ENCODE results near the gene RAB11A.
A peak's percentile ranks its signal among the peaks of the same experiment; 100 is the strongest.

The RAB11A gene

GRCh38 chr15:65824031-65824743 lies 45.1 kb upstream of the RAB11A start:
- H3K36me3 ChIP-seq (replicated peaks in 1 of 2; ENCODE audit: control insufficient read depth in 2 of 2, insufficient read depth in 2 of 2, low read length in 2 of 2), result no peaks in the 10 kb centered on the region
- H2AFZ ChIP-seq (ENCODE audit: low read length), result peak overlapping the region; percentile 16
- no peak overlapping the region for H2BK15ac ChIP-seq (ENCODE audit: low read length)
- H3K18ac ChIP-seq (ENCODE audit: low read length), result no peak overlapping the region
- no peak overlapping the region for H3K9ac ChIP-seq (ENCODE audit: low read depth, low read length, poor library complexity)
- H3K9me3 ChIP-seq (replicated peaks in 1 of 2; ENCODE audit: control insufficient read depth in 2 of 2, insufficient read depth in 1 of 2, low read depth in 1 of 2, low read length in 2 of 2), result no peaks in the 10 kb centered on the region
- no peak overlapping the region for H2BK5ac ChIP-seq (ENCODE audit: low read length)
- H4K8ac ChIP-seq (ENCODE audit: low read depth, low read length), result no peak overlapping the region
- no peak overlapping the region for H3K4me3 ChIP-seq (ENCODE audit: low read length in 2 of 2)
- H3K4ac ChIP-seq (ENCODE audit: low read length), result no peak overlapping the region
- H3K23ac ChIP-seq (ENCODE audit: low read depth, low read length, poor library complexity), result no peak overlapping the region
- WGBS, 2 donors (ENCODE audit: extremely low coverage in 2 of 2, insufficient read length in 2 of 2, insufficient replicate concordance in 1 of 2), result no CpG with 5 or more reads among the region's 7 CpGs
- H2AK5ac ChIP-seq (ENCODE audit: low read depth, low read length), result no peak overlapping the region
- no peak overlapping the region for H2BK120ac ChIP-seq (ENCODE audit: low read depth, low read length)
- H3K27me3 ChIP-seq (ENCODE audit: control insufficient read depth in 3 of 3, insufficient read depth in 3 of 3, low read depth in 1 of 3, low read length in 3 of 3), result no peaks in the 10 kb centered on the region
- no peaks in the 10 kb centered on the region for H3K79me1 ChIP-seq (ENCODE audit: low read depth, low read length)
- no peak overlapping the region for H4K91ac ChIP-seq (ENCODE audit: low read depth, low read length, poor library complexity)
- H3K14ac ChIP-seq (ENCODE audit: low read length), result no peak overlapping the region
- H3K27ac ChIP-seq (replicated peaks; ENCODE audit: low read length), result no peak overlapping the region
- DNase-seq (ENCODE audit: low spot score), result peak; percentile 39
- no peak overlapping the region for H2BK12ac ChIP-seq (ENCODE audit: low read length)
- no peaks in the 10 kb centered on the region for H3K4me1 ChIP-seq (ENCODE audit: control insufficient read depth in 2 of 2, insufficient read depth in 1 of 2, low read depth in 1 of 2, low read length in 2 of 2)
- no peak overlapping the region for H3K4me2 ChIP-seq (ENCODE audit: insufficient read depth, low read length, poor library complexity, severe bottlenecking)

GRCh38 chr15:65824941-65825544 lies 44.2 kb upstream of the RAB11A start:
- H3K79me1 ChIP-seq (ENCODE audit: low read depth, low read length), result no peaks in the 10 kb centered on the region
- no peak overlapping the region for H4K91ac ChIP-seq (ENCODE audit: low read depth, low read length, poor library complexity)
- DNase-seq (ENCODE audit: low spot score), result no peak

GRCh38 chr15:65827065-65827464 lies 42.2 kb upstream of the RAB11A start:
- Histone ChIP-seq H3K9ac (ENCODE audit: low read depth, low read length, poor library complexity) (no peak overlapping the region), H3K27ac (replicated peaks; ENCODE audit: low read length) (no peak overlapping the region), H3K18ac (ENCODE audit: low read length) (no peak overlapping the region), H2BK5ac (ENCODE audit: low read length) (no peak overlapping the region), H3K4me3 (ENCODE audit: low read length in 2 of 2) (no peak overlapping the region), H3K4me1 (ENCODE audit: control insufficient read depth in 2 of 2, insufficient read depth in 1 of 2, low read depth in 1 of 2, low read length in 2 of 2) (no peaks in the 10 kb centered on the region), H2AK5ac (ENCODE audit: low read depth, low read length) (no peak overlapping the region), H3K14ac (ENCODE audit: low read length) (no peak overlapping the region), H3K79me1 (ENCODE audit: low read depth, low read length) (no peaks in the 10 kb centered on the region), H3K23ac (ENCODE audit: low read depth, low read length, poor library complexity) (no peak overlapping the region), H3K4ac (ENCODE audit: low read length) (no peak overlapping the region), H2BK12ac (ENCODE audit: low read length) (no peak overlapping the region), H3K27me3 (ENCODE audit: control insufficient read depth in 3 of 3, insufficient read depth in 3 of 3, low read depth in 1 of 3, low read length in 3 of 3) (no peaks in the 10 kb centered on the region), H2BK120ac (ENCODE audit: low read depth, low read length) (no peak overlapping the region), H2AFZ (ENCODE audit: low read length) (peak overlapping the region; percentile 33), H3K9me3 (replicated peaks in 1 of 2; ENCODE audit: control insufficient read depth in 2 of 2, insufficient read depth in 1 of 2, low read depth in 1 of 2, low read length in 2 of 2) (no peaks in the 10 kb centered on the region), H4K8ac (ENCODE audit: low read depth, low read length) (no peak overlapping the region), H3K4me2 (ENCODE audit: insufficient read depth, low read length, poor library complexity, severe bottlenecking) (no peak overlapping the region), H2BK15ac (ENCODE audit: low read length) (no peak overlapping the region), H3K36me3 (replicated peaks in 1 of 2; ENCODE audit: control insufficient read depth in 2 of 2, insufficient read depth in 2 of 2, low read length in 2 of 2) (no peaks in the 10 kb centered on the region), H4K91ac (ENCODE audit: low read depth, low read length, poor library complexity) (no peak overlapping the region)
- WGBS, 2 donors (ENCODE audit: extremely low coverage in 2 of 2, insufficient read length in 2 of 2, insufficient replicate concordance in 1 of 2), result no CpG with 5 or more reads among the region's 3 CpGs
- no peak for DNase-seq (ENCODE audit: low spot score)

More at GRCh38 chr15:65824941-65825544, 44.2 kb upstream of the RAB11A start:
- H3K14ac ChIP-seq (ENCODE audit: low read length), result no peak overlapping the region
- no peaks in the 10 kb centered on the region for H3K9me3 ChIP-seq (replicated peaks in 1 of 2; ENCODE audit: control insufficient read depth in 2 of 2, insufficient read depth in 1 of 2, low read depth in 1 of 2, low read length in 2 of 2)
- no peak overlapping the region for H3K4ac ChIP-seq (ENCODE audit: low read length)
- H3K27me3 ChIP-seq (ENCODE audit: control insufficient read depth in 3 of 3, insufficient read depth in 3 of 3, low read depth in 1 of 3, low read length in 3 of 3), result no peaks in the 10 kb centered on the region
- H2BK12ac ChIP-seq (ENCODE audit: low read length), result no peak overlapping the region
- no peak overlapping the region for H3K27ac ChIP-seq (replicated peaks; ENCODE audit: low read length)
- no peak overlapping the region for H2BK120ac ChIP-seq (ENCODE audit: low read depth, low read length)
- no peak overlapping the region for H2AK5ac ChIP-seq (ENCODE audit: low read depth, low read length)
- H3K4me3 ChIP-seq (ENCODE audit: low read length in 2 of 2), result no peak overlapping the region
- no peak overlapping the region for H3K9ac ChIP-seq (ENCODE audit: low read depth, low read length, poor library complexity)
- H3K23ac ChIP-seq (ENCODE audit: low read depth, low read length, poor library complexity), result no peak overlapping the region
- H4K8ac ChIP-seq (ENCODE audit: low read depth, low read length), result no peak overlapping the region
- no peak overlapping the region for H2BK15ac ChIP-seq (ENCODE audit: low read length)
- H3K18ac ChIP-seq (ENCODE audit: low read length), result no peak overlapping the region
- H3K4me1 ChIP-seq (ENCODE audit: control insufficient read depth in 2 of 2, insufficient read depth in 1 of 2, low read depth in 1 of 2, low read length in 2 of 2), result no peaks in the 10 kb centered on the region
- H2AFZ ChIP-seq (ENCODE audit: low read length), result no peak overlapping the region
- no peak overlapping the region for H2BK5ac ChIP-seq (ENCODE audit: low read length)
- no CpG with 5 or more reads among the region's 5 CpGs for WGBS, 2 donors (ENCODE audit: extremely low coverage in 2 of 2, insufficient read length in 2 of 2, insufficient replicate concordance in 1 of 2)
- H3K36me3 ChIP-seq (replicated peaks in 1 of 2; ENCODE audit: control insufficient read depth in 2 of 2, insufficient read depth in 2 of 2, low read length in 2 of 2), result no peaks in the 10 kb centered on the region
- no peak overlapping the region for H3K4me2 ChIP-seq (ENCODE audit: insufficient read depth, low read length, poor library complexity, severe bottlenecking)

- Histone ChIP-seq H2BK5ac (ENCODE audit: low read length) (no peak overlapping the region), H4K91ac (ENCODE audit: low read depth, low read length, poor library complexity) (no peak overlapping the region), H2BK120ac (ENCODE audit: low read depth, low read length) (no peak overlapping the region), H3K4me3 (ENCODE audit: low read length in 2 of 2) (no peak overlapping the region), H2AFZ (ENCODE audit: low read length) (no peak overlapping the region), H3K18ac (ENCODE audit: low read length) (no peak overlapping the region), H3K14ac (ENCODE audit: low read length) (no peak overlapping the region), H3K4ac (ENCODE audit: low read length) (no peak overlapping the region), H3K23ac (ENCODE audit: low read depth, low read length, poor library complexity) (no peak overlapping the region), H3K27me3 (ENCODE audit: control insufficient read depth in 3 of 3, insufficient read depth in 3 of 3, low read depth in 1 of 3, low read length in 3 of 3) (no peaks in the 10 kb centered on the region), H3K79me1 (ENCODE audit: low read depth, low read length) (no peaks in the 10 kb centered on the region), H2AK5ac (ENCODE audit: low read depth, low read length) (no peak overlapping the region), H3K4me2 (ENCODE audit: insufficient read depth, low read length, poor library complexity, severe bottlenecking) (no peak overlapping the region), H2BK15ac (ENCODE audit: low read length) (no peak overlapping the region), H3K9ac (ENCODE audit: low read depth, low read length, poor library complexity) (no peak overlapping the region), H3K36me3 (replicated peaks in 1 of 2; ENCODE audit: control insufficient read depth in 2 of 2, insufficient read depth in 2 of 2, low read length in 2 of 2) (no peaks in the 10 kb centered on the region), H2BK12ac (ENCODE audit: low read length) (no peak overlapping the region), H3K9me3 (replicated peaks in 1 of 2; ENCODE audit: control insufficient read depth in 2 of 2, insufficient read depth in 1 of 2, low read depth in 1 of 2, low read length in 2 of 2) (no peaks in the 10 kb centered on the region), H3K27ac (replicated peaks; ENCODE audit: low read length) (no peak overlapping the region), H4K8ac (ENCODE audit: low read depth, low read length) (no peak overlapping the region), H3K4me1 (ENCODE audit: control insufficient read depth in 2 of 2, insufficient read depth in 1 of 2, low read depth in 1 of 2, low read length in 2 of 2) (peaks cover 3 to 6% of the 10 kb centered on the region in 2 donors)
- no CpG with 5 or more reads among the region's 2 CpGs for WGBS, 2 donors (ENCODE audit: extremely low coverage in 2 of 2, insufficient read length in 2 of 2, insufficient replicate concordance in 1 of 2)
- no peak for DNase-seq (ENCODE audit: low spot score)
Measured at GRCh38 chr15:65828585-65828984, 40.7 kb upstream of the RAB11A start.
